Natural killer cell treated with Interleukin-12 subunit alpha and Interleukin-12 subunit beta and Interleukin-15 and Interleukin-18, amount 100 ng/mL, for 72 hours (primary cell): ENCODE data around the gene OR7G2. TPM values are rescaled to one million over a fixed set of nuclear protein-coding genes. Genes with fewer than 3 reads are reported as not detected.
"Not testable (repeated sequence)": the region's sequence is repeated elsewhere in the genome, so short reads cannot be mapped to it uniquely, and the experiment has no call there.

Source experiments
- ATAC-seq, 2 donors: fragments of 150-1000 bp; cut with Tn5 transposase in 1 of 2; sonication (Bioruptor Pico), chemical (Tn5 transposase) in 1 of 2; 2 replicates each; pipeline ENCODE4 v1.10.0; 2021
- DNase-seq: peaks from one replicate; pipeline ENCODE4 v3.0.0; 2022; ENCODE audit warnings: low spot score
- H3K27ac Mint-ChIP-seq, 2 donors: 1 replicate in 1 of 2; 2 replicates in 1 of 2; pipeline ENCODE4 v1.8.0; 2022; ENCODE audit warnings: mixed read lengths in 2 of 2, mild to moderate bottlenecking in 1 of 2, moderate library complexity in 1 of 2
- H3K27me3 Mint-ChIP-seq, 2 donors: 1 replicate in 1 of 2; 2 replicates in 1 of 2; pipeline ENCODE4 v1.8.0; 2022; ENCODE audit warnings: mixed read lengths in 2 of 2
- H3K36me3 Mint-ChIP-seq: one replicate; pipeline ENCODE4 v1.8.0; 2022; ENCODE audit warnings: mixed read lengths
- H3K4me1 Mint-ChIP-seq, 2 donors: 1 replicate in 1 of 2; 2 replicates in 1 of 2; pipeline ENCODE4 v1.8.0; 2022; ENCODE audit warnings: low read depth in 2 of 2, mixed read lengths in 2 of 2, mild to moderate bottlenecking in 1 of 2
- H3K4me3 Mint-ChIP-seq: one replicate; pipeline ENCODE4 v1.8.0; 2022; ENCODE audit warnings: mixed read lengths
- H3K9me3 Mint-ChIP-seq: 2 replicates; pipeline ENCODE4 v1.8.0; 2022; ENCODE audit warnings: mixed read lengths
- total RNA-seq, 2 donors: library from RNA; stranded (reverse); gene quantifications; one replicate each; pipeline ENCODE4 v1.2.3, GENCODE V29; 2022

The OR7G2 gene
- total RNA-seq, 2 donors from 2014 or later, result not detected

DNA sequence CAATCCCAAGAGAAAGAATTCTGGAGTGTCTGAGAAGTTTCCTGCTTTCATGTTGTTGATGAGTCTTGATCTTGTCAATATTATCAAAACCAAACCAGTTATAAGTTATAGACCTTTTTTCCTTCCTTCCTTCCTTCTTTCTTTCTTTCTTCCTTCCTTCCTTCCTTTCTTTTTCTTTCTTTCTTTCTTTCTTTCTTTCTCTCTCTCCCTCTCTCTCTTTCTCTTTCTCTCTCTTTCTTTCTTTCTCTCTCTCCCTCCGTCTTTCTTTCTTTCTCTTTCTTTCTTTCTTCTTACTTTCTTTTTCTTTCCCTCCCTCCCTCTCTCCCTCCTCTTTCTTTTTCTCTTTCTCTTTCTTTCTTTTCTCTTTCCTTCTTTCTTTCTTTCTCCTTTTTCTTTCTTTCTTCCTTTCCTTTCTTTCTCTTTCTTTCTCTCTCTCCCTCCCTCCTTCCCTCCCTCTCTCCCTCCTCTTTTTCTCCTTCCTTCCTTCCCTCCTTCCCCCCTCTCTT, 19.7 kb upstream of the OR7G2 start, which contains the start of gene OR7G3:
TSS of gene OR7G3 (minus strand) at position 51 of the 506 bp plus-strand sequence. CDS start at position 51, 0 bp downstream.
- Mint-ChIP-seq H3K4me3 (no peak within 1 kb of the TSS), H3K27me3 (peaks cover 24 to 31% of the 10 kb centered on the region in 2 donors)

DNA sequence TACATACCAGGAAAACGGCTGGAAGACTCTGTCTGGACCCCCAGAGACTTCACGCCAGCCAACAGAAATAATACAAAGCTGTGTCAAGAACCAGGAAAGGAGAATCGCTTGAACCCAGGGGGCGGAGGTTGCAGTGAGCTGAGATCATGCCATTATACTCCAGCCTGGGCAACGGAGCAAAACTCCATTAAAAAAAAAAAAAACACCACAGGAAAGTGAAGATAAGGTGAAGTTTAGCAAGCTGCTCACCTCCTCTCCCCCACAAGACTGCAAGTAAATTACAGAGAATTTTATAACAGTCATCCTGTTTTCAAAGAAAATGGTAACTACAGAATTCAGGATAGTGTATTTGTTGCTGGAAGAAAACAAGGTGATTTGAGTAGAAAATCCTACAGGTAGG, 9.3 kb upstream of the OR7G2 start:
- Mint-ChIP-seq H3K27ac (no peak overlapping the region), H3K4me3 (no peak overlapping the region), H3K4me1 (no peaks in the 10 kb centered on the region), H3K36me3 (no peaks in the 10 kb centered on the region), H3K9me3 (no peaks in the 10 kb centered on the region), H3K27me3 (peaks cover 19 to 33% of the 10 kb centered on the region in 2 donors)
- ATAC-seq (no peak), DNase-seq (no peak)

More for the DNA sequence above, 19.7 kb upstream of the OR7G2 start, which contains the start of gene OR7G3:
- ATAC-seq (no peak), DNase-seq (no peak)
- Mint-ChIP-seq H3K36me3 (no peaks in the 10 kb centered on the region), H3K9me3 (no peaks in the 10 kb centered on the region), H3K27ac (peak within 1 kb of the TSS in 1 of 2 donors; percentile 4), H3K4me1 (peaks cover 9 to 10% of the 10 kb centered on the region in 2 donors)

DNA sequence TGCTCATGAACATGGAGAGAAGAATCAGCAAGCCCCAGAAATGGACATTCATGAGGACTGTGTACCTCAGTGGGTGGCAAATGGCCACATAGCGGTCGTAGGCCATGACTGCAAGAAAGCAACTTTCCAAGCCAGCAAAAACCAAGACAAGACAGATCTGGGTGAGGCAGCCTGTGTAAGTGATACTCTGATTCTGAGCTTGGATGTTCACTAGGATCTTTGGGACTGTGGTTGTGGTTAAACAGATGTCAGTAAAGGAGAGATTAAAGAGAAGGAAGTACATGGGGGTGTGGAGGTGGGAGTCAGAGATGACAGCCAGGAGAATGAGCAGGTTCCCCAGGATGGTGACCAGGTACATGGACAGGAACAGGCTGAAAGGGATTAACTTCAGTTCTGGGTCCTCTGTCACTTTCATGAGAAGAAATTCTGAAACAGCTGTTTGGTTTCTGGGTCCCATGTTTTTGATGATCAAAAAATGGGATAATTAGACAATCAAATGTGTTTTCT, 8.1 kb upstream of the OR7G2 start, which contains the start of gene OR7G1:
TSS of gene OR7G1 (minus strand) at position 457 of the 507 bp plus-strand sequence. CDS start at position 457, 0 bp downstream.
- peaks cover 15 to 33% of the 10 kb centered on the region in 2 donors for H3K27me3 Mint-ChIP-seq
- no peak within 1 kb of the TSS for H3K27ac Mint-ChIP-seq
- no peak for DNase-seq
- no peaks in the 10 kb centered on the region for H3K4me1 Mint-ChIP-seq
- no peaks in the 10 kb centered on the region for H3K36me3 Mint-ChIP-seq
- H3K9me3 Mint-ChIP-seq, result no peaks in the 10 kb centered on the region
- H3K4me3 Mint-ChIP-seq, result no peak within 1 kb of the TSS
- ATAC-seq, result no peak

DNA sequence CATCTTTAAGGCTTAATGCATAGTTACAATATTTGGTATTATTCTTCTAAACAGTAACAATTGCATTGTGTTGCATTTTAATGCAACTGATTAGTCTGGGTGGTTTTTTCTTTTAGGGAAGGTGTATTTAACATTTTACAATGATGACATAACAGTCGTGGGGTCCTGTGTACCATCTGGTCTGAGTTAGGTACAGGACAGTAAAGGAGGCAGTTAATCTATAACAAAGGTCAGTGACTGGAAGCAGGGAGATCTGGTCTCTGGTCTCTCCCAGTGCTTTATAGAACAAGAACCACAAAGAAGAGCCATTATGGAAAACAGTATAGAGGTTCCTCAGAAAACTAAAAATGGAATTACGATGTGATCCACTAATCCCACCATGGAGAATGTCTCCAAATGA, 2.7 kb upstream of the OR7G2 start:
- no peaks in the 10 kb centered on the region for H3K36me3 Mint-ChIP-seq
- no peaks in the 10 kb centered on the region for H3K4me1 Mint-ChIP-seq
- no peak for DNase-seq
- H3K27ac Mint-ChIP-seq, result no peak overlapping the region
- peaks cover 19 to 28% of the 10 kb centered on the region in 2 donors for H3K27me3 Mint-ChIP-seq
- ATAC-seq, result no peak
- no peak overlapping the region for H3K4me3 Mint-ChIP-seq
- H3K9me3 Mint-ChIP-seq, result no peaks in the 10 kb centered on the region

DNA sequence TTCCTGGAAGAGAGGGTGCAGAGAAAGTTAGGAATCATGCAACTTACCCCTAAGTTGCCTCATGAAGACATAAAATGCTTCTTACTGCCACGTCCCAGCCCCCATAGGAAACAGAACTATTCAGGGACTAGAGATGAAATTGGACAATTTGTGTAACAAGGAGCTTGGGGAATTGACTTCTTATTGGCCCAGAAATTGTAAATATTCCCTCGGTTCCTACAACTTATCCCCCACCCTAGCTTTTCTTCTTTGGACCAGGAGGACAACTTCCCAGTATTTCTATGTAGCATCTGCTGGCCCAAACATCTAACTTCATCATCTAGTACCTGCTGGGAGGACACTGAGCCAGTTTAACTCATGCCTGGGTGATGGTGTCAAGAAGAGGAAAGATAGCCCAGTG, 20.5 kb downstream of the OR7G2 start, which contains the start of gene OR1M1:
TSS of gene OR1M1 (plus strand) at position 301 of the 400 bp plus-strand sequence. CDS start 6,184 bp downstream, outside the sequence.
- DNase-seq, result no peak
- Mint-ChIP-seq H3K4me1 (no peaks in the 10 kb centered on the region), H3K36me3 (no peaks in the 10 kb centered on the region), H3K9me3 (no peaks in the 10 kb centered on the region), H3K27me3 (peaks cover 0 to 24% of the 10 kb centered on the region in 2 donors), H3K4me3 (no peak within 1 kb of the TSS), H3K27ac (no peak within 1 kb of the TSS)
- ATAC-seq, result no peak

DNA sequence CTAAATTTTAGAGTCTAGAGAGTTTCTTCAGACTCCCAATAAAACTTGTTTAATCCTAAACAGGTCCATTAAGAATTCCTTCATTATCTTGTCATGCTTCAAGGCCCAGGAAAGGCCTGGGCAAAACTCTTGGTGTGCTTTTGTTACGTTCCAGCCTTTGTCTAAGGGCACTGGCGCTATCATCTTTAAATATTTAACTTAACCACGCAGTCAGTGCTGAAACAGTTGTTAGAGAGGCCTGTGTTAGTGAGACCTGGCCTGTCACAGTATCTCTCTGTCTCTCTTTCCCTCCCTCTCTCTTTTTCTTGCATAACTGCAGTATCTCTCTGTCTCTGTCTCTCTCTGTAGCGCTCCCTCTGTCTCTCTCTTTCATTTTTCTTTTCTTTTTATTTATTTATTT, 28.6 kb downstream of the OR7G2 start:
- DNase-seq (no peak), ATAC-seq (no peak)
- no peaks in the 10 kb centered on the region for H3K36me3 Mint-ChIP-seq
- H3K27me3 Mint-ChIP-seq, result peaks cover 0 to 7% of the 10 kb centered on the region in 2 donors
- no peaks in the 10 kb centered on the region for H3K4me1 Mint-ChIP-seq
- H3K4me3 Mint-ChIP-seq, result no peak overlapping the region
- no peaks in the 10 kb centered on the region for H3K9me3 Mint-ChIP-seq
- H3K27ac Mint-ChIP-seq, result no peak overlapping the region

DNA sequence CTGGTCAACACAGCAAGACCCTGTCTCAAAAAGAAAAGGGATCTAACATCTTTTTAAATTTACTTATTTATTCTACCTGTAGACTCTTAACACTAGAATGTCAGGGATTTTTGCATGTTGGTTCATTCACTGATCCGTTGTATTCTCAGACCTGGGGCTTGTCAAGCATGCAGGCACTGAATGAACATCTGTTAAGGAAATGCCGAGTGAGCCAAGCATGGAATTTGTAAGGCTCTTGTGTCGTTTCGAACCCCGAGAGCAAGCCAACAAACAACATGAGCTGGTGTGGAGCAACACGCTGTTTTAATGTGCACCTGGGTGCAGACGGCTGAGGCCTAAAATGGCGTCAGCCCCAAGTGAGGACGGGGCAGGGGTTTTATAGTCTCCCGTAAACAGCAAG, 30.4 kb downstream of the OR7G2 start:
- H3K27ac Mint-ChIP-seq, result no peak overlapping the region
- no peaks in the 10 kb centered on the region for H3K9me3 Mint-ChIP-seq
- DNase-seq (no peak), ATAC-seq (no peak)
- H3K4me3 Mint-ChIP-seq, result no peak overlapping the region
- no peaks in the 10 kb centered on the region for H3K4me1 Mint-ChIP-seq
- H3K36me3 Mint-ChIP-seq, result no peaks in the 10 kb centered on the region
- peaks cover 0 to 2% of the 10 kb centered on the region in 2 donors for H3K27me3 Mint-ChIP-seq

DNA sequence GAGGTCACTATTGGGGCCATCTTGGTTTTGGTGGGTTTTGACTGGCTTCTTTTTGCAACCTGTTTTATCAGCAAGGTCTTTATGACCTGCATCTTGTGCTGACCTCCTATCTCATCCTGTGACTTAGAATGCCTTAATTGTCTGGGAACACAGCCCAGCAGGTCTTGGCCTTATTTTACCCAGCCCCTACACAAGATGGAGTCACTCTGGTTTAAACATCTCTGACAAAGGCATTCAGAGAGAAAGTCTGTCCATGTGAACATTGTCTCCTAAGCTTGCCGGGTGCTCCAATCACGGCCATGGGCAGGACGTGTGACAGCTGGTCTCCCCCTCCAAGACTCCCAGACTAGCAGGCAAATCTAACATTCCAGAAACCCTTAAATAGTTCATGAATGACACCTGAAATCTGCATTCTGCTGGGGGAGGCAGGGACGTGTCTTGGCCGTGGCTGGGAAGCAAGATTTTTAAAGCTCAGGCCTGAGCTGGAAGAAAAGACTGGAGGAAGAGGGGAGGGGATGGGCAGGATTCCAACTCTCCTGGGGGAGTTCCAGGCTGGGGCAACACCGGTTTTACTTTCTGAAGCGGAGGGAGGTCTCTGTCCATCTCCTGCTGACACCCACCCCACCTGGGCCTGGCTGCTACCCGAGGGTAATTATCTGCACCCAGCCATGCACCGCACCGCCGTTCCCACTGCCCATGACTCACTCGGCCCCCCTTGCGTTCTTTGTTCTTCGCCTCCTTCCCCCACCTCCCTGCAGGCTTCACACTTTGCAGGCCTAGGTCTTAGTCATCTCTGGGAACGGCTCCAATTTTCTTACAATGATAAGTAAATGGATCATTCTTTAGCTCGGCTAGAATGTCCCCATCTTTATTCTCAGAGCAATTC, 32.0 kb downstream of the OR7G2 start:
- peaks cover 0 to 2% of the 10 kb centered on the region in 2 donors for H3K27me3 Mint-ChIP-seq
- H3K9me3 Mint-ChIP-seq, result no peaks in the 10 kb centered on the region
- H3K36me3 Mint-ChIP-seq, result no peaks in the 10 kb centered on the region
- H3K27ac Mint-ChIP-seq, result no peak overlapping the region
- no peak for ATAC-seq
- DNase-seq, result no peak
- H3K4me1 Mint-ChIP-seq, result no peaks in the 10 kb centered on the region
- H3K4me3 Mint-ChIP-seq, result no peak overlapping the region

DNA sequence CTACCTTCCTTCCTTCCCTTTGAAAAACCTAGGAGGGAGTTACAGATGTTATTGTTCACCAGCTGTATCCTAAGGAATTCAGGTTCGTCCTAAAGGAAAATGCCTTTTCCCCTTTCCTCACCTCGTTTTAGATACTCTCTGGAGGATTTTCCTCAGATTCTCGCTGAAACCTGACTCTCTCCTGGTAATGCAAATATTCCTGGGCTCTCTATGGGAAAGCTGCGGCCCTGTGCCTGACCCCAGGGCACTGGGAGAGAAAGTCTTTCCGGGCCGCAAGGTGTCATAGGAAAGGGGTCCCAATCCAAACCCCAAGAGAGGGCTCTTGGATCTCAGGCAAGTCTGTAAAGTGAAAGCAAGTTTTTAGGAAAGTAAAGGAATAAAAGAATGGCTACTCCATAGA, 33.5 kb downstream of the OR7G2 start:
- Mint-ChIP-seq H3K27me3 (peaks cover 0 to 2% of the 10 kb centered on the region in 2 donors), H3K36me3 (no peaks in the 10 kb centered on the region)
- no peak for ATAC-seq

DNA sequence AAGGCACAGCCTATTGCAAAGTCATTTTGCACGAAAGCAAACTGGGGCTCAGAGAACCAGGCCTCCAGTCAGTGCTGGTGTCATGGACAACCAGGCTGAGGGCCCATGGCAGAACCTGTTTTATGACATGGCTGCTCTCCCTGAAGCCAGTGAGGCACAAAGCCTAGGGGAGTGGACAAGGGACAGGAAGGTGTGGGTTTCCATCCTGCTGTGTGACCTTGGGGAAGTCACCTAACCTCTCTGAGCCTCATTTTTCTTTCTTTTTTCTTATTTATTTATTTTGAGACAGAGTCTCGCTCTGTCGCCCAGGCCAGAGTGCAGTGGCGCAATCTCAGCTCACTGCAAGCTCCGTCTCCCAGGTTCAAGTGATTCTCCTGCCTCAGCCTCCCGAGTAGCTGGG, 35.6 kb downstream of the OR7G2 start:
- H3K9me3 Mint-ChIP-seq, ATAC-seq, DNase-seq, H3K27ac Mint-ChIP-seq, H3K4me1 Mint-ChIP-seq, H3K4me3 Mint-ChIP-seq, H3K36me3 Mint-ChIP-seq, H3K27me3 Mint-ChIP-seq: not testable (repeated sequence)

More for the DNA sequence above, 33.5 kb downstream of the OR7G2 start:
- H3K27ac Mint-ChIP-seq, result no peak overlapping the region
- H3K9me3 Mint-ChIP-seq, result no peaks in the 10 kb centered on the region
- no peaks in the 10 kb centered on the region for H3K4me1 Mint-ChIP-seq
- H3K4me3 Mint-ChIP-seq, result no peak overlapping the region
- DNase-seq, result no peak

DNA sequence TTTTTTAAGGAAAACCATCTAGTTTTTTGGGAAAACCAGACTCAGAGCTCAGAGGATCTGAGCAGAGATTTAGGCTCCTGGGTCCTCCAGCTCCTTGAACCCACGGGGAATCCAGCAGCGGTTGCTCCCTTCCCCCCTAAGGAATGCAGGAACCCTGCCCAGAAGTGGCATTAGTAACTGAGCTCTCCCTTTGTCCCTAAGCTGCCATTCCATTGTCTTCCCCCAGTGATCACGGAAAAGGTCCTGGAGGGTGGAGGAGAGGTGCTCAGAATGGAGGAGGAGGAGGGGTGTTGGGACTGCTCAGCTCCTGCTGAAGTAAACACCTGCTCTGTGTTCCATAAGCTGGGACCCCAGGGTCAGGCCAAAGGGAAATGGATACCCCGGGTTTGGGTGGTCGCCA, 37.2 kb downstream of the OR7G2 start:
- H3K27me3 Mint-ChIP-seq, result peaks cover 0 to 2% of the 10 kb centered on the region in 2 donors
- ATAC-seq (no peak), DNase-seq (no peak)
- H3K9me3 Mint-ChIP-seq, result no peaks in the 10 kb centered on the region
- H3K4me3 Mint-ChIP-seq, result no peak overlapping the region
- H3K4me1 Mint-ChIP-seq, result no peaks in the 10 kb centered on the region
- H3K36me3 Mint-ChIP-seq, result no peaks in the 10 kb centered on the region
- no peak overlapping the region for H3K27ac Mint-ChIP-seq

DNA sequence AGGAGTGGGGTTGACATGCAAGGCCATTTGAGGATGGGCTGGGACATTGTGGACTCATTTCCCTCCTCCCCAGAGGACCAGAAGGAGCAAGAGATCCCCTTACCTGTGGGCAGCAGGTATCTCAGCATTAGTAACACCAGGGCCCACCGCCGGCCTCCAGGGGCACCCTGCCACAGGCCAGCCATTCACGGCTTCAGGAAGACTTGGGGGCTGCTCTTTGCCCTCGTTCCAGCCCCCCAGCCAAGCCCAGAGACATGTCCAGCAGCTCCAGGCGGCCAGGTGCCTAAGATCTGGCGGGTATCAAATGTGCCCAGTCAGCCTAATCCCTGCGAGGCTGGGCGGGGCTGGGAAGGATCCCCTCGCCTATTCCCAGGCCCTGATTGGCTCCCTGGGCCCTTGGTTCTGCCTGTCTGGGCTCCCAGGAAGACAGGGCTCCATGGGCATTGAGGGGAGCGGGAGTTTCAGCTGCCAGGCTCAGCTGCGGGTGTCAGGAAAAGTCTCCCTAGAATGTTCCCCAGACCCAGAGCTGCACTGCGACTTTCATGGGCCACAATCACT, 41.7 kb downstream of the OR7G2 start:
- no peaks in the 10 kb centered on the region for H3K4me1 Mint-ChIP-seq
- H3K27ac Mint-ChIP-seq, result no peak overlapping the region
- DNase-seq (no peak), ATAC-seq (no peak)
- H3K9me3 Mint-ChIP-seq, result no peaks in the 10 kb centered on the region
- H3K4me3 Mint-ChIP-seq, result no peak overlapping the region
- peaks cover 0 to 6% of the 10 kb centered on the region in 2 donors for H3K27me3 Mint-ChIP-seq
- H3K36me3 Mint-ChIP-seq, result no peaks in the 10 kb centered on the region

DNA sequence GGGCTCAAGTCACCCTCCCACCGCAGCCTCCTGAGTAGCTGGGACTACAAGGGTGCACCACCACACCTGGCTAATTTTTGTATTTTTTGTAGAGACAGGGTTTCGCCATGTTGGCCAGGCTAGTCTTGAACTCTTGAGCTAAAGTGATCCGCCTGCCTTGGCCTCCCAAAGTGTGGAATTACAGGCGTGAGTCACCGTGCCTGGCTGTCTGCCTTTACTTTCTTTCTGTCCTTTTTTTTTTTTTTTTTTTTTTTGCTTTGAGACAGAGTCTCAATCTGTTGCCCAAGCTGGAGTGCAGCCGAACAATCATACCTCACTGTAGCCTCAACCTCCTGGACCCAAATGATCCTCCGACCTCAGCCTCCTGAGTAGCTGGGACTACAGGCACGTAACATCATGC, 45.4 kb downstream of the OR7G2 start:
- H3K9me3 Mint-ChIP-seq, result no peaks in the 10 kb centered on the region
- no peak overlapping the region for H3K27ac Mint-ChIP-seq
- no peaks in the 10 kb centered on the region for H3K4me1 Mint-ChIP-seq
- H3K4me3 Mint-ChIP-seq, result no peak overlapping the region
- ATAC-seq (no peak), DNase-seq (no peak)
- peaks cover 4 to 6% of the 10 kb centered on the region in 2 donors for H3K27me3 Mint-ChIP-seq
- no peaks in the 10 kb centered on the region for H3K36me3 Mint-ChIP-seq
